MG63 (cell line): ENCODE measurements around the gene STX1A. TPM values are rescaled to one million over a fixed set of nuclear protein-coding genes. Genes with fewer than 3 reads are reported as not detected.
"Not testable (repeated sequence)": the region's sequence is repeated elsewhere in the genome, so short reads cannot be mapped to it uniquely, and the experiment has no call there.

Source experiments
- DNase-seq: peaks from one replicate; pipeline ENCODE4 v3.0.0-alpha.2; 2020
- H3K27me3 ChIP-seq: fragments of 250-450 bp; sonication (Bioruptor Pico); 2 replicates; pipeline ENCODE4 v1.5.1; 2020; ENCODE audit warnings: mild to moderate bottlenecking, moderate library complexity
- H3K36me3 ChIP-seq: fragments of 250-450 bp; sonication (Bioruptor Pico); 2 replicates; pipeline ENCODE4 v1.5.1; 2020; ENCODE audit warnings: mild to moderate bottlenecking, moderate library complexity
- H3K4me3 ChIP-seq: fragments of 250-450 bp; sonication (Bioruptor Pico); 2 replicates; pipeline ENCODE4 v1.5.1; 2020; ENCODE audit warnings: mild to moderate bottlenecking, moderate library complexity
- H3K9me3 ChIP-seq: fragments of 250-450 bp; sonication (Bioruptor Pico); 2 replicates; pipeline ENCODE4 v1.5.1; 2020; ENCODE audit warnings: mild to moderate bottlenecking, moderate library complexity
- total RNA-seq: library from RNA; depleted of rRNA; stranded (reverse); fragments of >200 nt; shearing (Covaris generic); gene quantifications from 2 replicates; pipeline ENCODE4 v1.2.3, GENCODE V29; 2014; ENCODE audit warnings: low replicate concordance

The STX1A gene
- total RNA-seq, 1 experiment from 2014 or later = 7.8 TPM

DNA sequence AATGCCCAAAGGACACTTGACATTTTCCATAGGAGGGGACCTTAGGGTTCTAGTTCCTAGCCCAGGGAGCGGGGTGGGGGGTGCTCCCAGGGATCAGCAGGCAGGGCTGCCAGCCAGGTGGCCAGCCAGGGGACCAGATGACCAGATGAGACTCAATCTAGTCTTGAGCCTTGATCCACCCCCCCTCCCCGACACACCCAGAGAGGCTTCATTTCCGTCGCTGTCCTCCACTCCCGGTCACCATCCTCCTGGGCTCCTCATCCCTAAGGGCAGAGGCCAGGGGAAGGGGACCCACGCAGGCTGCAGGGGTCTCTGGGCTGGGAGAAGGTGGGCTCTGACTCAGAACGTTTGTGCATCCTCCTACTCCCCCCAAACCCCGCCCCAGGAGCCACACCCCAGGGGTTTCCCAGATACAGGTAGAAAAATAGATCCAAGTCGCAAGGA, 1.0 kb downstream of the STX1A start:
- Histone ChIP-seq H3K4me3 (peak overlapping the region; percentile 65), H3K9me3 (no peaks in the 10 kb centered on the region), H3K36me3 (peaks cover under 1% of the 10 kb centered on the region; the same call in 1 of the 2 replicates), H3K27me3 (no peaks in the 10 kb centered on the region)
- DNase-seq = no peak

DNA sequence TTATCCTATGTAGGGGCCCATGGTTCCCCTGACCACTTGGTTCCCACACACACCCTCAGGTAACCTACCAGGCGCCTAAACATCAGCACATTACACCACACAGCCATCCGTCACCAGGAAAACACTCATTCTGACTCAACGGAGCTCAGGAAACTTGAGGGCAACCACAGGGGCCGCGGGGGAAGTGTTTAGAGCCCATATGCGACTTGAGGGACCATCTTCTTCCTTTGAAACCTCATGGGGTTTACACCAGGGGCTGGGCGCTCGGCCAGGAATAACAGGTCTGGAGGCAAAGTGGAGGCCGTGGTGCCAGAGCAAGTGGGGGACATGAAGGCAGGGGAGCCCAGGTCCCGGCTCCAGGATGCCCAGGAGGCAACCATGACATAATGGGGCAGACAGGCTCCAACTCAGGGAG, 1.5 kb downstream of the STX1A start:
- DNase-seq = peak; percentile 69
- peaks cover 3% of the 10 kb centered on the region; the same call in 1 of the 2 replicates for H3K36me3 ChIP-seq

DNA sequence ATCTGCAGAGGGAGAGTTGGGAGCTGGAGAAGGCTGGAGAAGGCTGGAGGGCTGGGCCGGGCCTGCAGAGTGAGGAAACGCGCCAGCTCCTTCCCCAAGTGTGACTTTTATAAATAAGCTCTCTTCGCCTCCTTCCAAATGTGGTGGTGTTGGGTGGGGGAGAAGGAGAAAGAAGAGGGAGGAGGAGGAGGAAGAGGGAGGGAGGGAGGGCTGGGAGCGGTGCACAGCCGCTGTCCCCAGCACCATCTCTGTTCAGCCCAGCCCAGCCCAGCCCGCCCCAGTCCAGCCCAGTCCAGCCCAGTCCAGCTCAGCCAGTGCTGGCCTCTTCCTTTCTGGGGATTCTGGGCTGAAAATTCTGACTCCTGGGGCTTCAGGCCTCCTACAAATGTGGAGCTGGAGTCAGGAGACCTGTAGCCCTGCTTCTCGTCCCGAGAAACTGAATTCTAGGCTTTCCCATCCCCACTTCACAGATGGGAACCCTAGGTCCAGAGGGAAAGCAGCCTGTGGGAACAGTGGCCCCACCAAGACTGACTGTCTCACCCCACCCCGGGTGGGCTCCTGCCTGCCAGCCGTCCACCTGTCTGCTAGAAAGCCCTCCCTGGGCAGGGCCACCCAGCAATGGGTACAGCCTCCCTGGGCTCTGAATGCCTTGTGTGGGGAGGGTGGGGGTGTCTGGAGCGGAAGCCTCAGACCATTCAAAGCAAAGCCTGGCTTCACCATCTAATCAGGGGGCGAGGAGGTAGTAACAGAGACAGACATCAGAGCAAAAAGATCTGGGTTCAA, 2.3 kb downstream of the STX1A start:
- no peak for DNase-seq
- Histone ChIP-seq H3K36me3 (peaks cover 3% of the 10 kb centered on the region; the same call in 1 of the 2 replicates), H3K27me3 (no peaks in the 10 kb centered on the region), H3K4me3 (no peak overlapping the region), H3K9me3 (no peaks in the 10 kb centered on the region)

More for the DNA sequence above, 1.5 kb downstream of the STX1A start:
- Histone ChIP-seq H3K27me3 (no peaks in the 10 kb centered on the region), H3K4me3 (peak overlapping the region; percentile 65), H3K9me3 (no peaks in the 10 kb centered on the region)

DNA sequence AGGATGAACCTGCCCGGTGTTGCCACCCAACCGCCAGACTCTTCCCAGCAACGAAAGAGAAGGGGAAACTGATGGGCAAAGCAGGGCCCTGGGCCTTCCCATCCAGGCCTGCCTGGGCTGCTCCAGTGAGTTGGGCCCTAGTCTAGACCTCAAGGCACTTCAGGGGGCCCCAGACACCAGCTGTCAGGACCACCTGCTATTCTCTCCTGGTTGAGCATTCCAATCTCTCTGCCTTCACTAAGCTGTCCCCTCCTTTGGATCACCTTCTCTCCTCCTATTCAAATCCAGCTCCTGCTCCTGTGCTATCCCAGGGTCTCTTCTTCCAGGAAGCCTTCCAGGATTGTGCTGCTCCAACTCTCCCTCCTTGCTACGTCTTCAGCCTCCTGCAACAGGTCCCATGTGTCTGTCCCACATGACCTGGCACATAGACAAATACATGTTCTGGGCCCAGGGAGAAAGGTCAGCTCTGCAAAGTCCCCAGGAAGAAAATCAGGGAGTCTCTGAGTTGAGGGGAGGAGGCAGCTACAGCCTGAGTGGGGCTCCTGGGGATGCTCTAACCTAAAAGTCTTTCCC, 3.1 kb downstream of the STX1A start:
- Histone ChIP-seq H3K27me3 (no peaks in the 10 kb centered on the region), H3K9me3 (no peaks in the 10 kb centered on the region), H3K4me3 (no peak overlapping the region), H3K36me3 (peaks cover 3% of the 10 kb centered on the region; the same call in 1 of the 2 replicates)
- no peak for DNase-seq

DNA sequence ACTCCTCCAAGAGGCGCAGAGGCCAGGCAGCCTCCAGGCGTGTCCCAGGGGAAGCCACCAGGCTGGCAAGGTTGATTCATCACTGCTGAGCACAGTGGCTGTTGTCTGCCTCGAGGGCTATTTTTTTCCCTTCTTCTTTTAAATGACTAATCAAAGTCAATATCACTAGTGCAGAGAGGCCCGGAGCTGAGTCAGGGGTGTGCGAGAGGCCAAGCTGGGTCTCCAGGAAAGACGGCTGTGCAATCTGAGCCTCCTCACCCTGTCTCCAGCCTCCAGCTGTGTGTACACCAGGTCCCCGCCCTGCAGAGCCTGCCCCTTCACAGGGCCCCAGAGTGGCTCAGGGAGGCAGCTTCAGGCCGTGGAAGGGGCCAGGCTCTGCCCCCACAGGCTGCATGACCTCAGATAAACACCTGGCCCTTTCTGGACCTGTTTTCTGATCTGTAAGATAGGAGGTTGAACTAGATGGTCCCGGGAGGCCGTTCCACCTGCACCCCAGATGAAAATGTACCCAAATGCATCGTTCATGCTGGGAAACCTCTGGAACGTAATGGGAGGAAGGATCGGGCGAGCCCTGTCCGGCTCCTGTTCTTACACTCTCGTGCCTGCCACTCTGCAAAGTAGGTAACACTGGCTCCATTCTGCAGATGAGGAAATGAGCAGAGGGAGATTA, 3.7 kb downstream of the STX1A start:
- Histone ChIP-seq H3K27me3 (no peaks in the 10 kb centered on the region), H3K9me3 (no peaks in the 10 kb centered on the region), H3K4me3 (no peak overlapping the region), H3K36me3 (peaks cover 3% of the 10 kb centered on the region; the same call in 1 of the 2 replicates)
- peak; percentile 92 for DNase-seq

DNA sequence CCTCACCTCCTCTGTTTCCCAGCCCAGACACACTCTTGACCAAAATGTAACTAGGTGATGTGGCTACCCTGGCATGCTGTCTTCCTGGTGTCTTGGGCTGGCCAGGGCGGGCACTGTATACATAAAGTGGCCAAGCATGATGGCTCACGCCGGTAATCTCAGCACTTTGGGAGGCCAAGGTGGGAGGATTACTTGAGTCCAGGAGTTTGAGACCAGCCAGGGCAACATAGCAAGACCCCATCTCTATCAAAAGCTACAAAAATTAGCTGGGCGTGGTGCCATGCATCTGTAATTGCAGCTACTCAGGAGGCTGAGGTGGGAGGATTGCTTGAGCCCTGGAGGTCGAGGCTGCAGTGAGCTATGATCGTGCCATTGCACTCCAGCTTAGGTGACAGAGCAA, 6.2 kb downstream of the STX1A start:
- H3K4me3 ChIP-seq, H3K9me3 ChIP-seq, H3K27me3 ChIP-seq, H3K36me3 ChIP-seq, DNase-seq: not testable (repeated sequence)

DNA sequence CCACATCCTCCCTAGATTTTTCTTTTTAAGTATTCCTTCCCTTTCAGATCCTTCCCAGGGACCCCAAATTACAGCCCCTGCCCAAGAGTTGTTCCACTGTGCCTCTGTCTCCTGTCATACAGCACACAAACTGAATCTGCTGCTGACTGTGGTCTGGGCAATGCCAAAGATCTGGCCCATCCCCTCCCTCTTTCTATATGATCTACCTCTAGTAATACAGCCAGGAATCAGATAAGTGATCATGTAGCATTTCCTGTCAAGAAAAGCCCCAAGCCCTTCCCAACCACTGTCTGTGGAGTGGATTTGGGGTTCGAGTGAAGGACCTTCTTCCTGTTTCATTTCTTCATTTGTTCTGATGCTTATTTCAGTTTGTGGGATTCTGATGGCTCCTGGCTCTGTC, 6.7 kb downstream of the STX1A start:
- DNase-seq = no peak
- H3K4me3 ChIP-seq = no peak overlapping the region
- H3K36me3 ChIP-seq = peaks cover 3% of the 10 kb centered on the region; the same call in 1 of the 2 replicates
- H3K9me3 ChIP-seq = no peaks in the 10 kb centered on the region
- no peaks in the 10 kb centered on the region for H3K27me3 ChIP-seq

DNA sequence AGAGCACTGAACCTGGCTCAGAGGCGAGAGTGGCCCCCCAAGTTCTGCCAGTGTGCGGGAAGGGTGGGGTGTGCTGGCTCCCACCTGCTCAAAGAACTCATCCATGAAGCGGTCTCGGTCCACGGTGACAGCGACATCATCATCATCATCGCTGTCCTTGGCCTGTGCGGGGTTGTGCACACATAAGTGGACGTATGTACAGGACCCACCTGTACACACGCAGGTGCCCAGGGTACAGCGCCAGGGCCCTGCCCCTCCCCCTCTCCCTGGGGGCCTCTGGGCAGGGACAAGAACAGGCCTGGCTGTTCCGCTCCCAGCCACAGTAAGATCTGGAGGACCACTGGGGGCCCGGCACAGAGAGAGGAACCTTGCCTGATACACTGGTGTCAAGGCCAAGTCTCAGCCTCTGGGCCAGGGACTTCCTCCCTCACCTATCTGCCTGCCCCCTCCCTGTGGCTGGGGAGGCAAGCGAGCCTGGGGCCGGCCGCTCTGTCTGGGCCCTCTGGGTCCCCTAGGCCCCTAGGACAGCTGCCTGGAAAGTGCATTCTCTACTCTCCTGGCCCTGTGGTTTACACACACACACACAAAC, 10.4 kb downstream of the STX1A start:
- H3K36me3 ChIP-seq = peaks cover 3% of the 10 kb centered on the region; the same call in 1 of the 2 replicates
- no peaks in the 10 kb centered on the region for H3K9me3 ChIP-seq
- no peak for DNase-seq
- H3K27me3 ChIP-seq = no peaks in the 10 kb centered on the region
- no peak overlapping the region for H3K4me3 ChIP-seq

DNA sequence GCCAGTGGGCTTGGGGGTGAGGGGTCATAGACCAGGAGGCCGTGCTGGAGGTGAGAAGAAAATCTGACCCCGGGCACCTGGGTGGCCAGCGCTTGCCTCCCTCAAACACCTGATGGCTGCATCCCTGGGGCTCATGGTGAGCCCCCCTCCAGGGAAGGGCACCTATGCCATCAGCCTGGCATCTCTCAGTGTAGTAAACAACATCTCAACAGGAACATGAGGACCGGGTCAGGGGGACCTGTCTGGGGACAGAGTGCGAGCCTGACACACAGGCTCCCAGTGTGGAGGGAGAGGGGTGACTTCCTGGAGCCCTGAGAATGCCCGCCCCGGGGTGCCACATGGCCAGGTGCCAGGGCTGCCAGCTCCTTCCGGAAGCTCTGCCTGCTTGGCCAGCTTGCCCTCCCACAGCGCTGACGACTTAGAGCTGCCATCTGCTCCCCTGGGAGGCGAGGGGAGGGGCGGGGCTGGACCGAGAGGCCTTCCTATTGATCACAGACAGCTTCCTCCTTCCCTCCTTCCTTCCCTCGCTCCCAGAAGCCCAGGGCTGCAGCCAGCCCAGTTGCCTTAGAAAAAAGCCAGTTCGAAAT, 12.3 kb downstream of the STX1A start:
- Histone ChIP-seq H3K27me3 (no peaks in the 10 kb centered on the region), H3K36me3 (no peaks in the 10 kb centered on the region), H3K9me3 (no peaks in the 10 kb centered on the region), H3K4me3 (no peak overlapping the region)
- DNase-seq = no peak

DNA sequence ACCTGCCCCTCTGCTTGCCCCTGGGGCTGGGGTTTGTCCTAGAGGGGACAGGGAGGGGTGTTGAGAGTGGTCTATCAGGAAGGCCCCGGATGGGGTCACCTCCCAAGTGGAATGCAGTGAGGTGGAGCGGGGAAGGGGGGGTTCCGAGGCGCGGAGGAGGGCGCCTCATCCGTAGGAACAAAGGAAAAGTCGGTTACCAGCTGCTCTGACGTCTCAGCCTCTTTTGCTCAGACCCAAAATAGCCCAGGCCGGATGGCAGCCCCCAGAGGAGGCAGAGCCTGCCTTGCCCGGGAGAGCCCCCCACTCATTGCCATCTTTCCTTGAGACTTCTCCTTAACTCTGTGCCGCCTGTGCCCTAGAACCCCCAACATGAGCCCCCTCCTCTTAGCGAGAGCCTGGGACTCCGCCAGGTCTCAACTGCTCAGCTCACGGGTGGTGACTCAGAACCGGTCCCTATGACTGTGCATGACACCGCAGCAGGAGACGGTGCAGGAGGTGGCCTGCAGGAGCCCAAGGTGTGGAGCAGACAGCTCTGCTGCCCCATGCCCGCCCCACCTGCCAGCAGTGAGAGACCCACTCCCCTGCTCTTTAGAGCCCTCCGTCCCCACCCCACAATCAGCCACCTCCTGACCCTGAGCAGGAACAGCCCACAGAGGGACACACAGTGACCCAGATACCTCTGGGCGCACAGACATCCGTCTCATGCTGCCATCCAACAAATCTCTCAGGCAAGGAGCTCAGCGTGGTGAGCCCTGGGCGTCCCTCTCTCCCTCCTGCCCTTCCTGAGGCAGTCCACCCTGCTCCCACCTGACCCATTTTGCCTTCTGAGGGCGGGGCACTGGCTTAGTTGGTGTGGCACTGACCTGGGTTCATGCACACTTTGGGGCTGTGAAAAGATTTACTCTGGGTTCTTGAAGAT, 13.1 kb downstream of the STX1A start:
- Histone ChIP-seq H3K27me3 (no peaks in the 10 kb centered on the region), H3K36me3 (no peaks in the 10 kb centered on the region), H3K9me3 (no peaks in the 10 kb centered on the region), H3K4me3 (no peak overlapping the region)
- no peak for DNase-seq

DNA sequence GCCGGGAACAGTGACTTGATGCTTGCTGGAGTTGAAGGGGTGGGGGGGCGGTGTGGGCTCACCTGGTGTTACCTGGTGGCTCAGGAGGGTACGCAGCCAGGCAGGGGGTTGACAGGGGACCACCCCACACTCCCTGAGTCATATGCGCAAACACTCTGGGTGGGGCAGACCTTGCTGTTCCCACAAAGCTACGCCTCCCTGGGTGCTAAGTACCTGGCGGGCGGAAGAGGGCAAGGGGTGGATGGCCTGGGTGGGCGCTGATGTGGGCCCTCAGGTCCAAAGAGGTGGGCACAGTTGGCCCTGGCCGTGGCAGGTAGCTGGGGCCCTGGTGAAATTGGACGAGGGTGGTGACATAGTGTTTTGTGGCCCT, 13.9 kb downstream of the STX1A start:
- Histone ChIP-seq H3K27me3 (no peaks in the 10 kb centered on the region), H3K9me3 (no peaks in the 10 kb centered on the region), H3K36me3 (no peaks in the 10 kb centered on the region), H3K4me3 (no peak overlapping the region)
- DNase-seq = no peak

DNA sequence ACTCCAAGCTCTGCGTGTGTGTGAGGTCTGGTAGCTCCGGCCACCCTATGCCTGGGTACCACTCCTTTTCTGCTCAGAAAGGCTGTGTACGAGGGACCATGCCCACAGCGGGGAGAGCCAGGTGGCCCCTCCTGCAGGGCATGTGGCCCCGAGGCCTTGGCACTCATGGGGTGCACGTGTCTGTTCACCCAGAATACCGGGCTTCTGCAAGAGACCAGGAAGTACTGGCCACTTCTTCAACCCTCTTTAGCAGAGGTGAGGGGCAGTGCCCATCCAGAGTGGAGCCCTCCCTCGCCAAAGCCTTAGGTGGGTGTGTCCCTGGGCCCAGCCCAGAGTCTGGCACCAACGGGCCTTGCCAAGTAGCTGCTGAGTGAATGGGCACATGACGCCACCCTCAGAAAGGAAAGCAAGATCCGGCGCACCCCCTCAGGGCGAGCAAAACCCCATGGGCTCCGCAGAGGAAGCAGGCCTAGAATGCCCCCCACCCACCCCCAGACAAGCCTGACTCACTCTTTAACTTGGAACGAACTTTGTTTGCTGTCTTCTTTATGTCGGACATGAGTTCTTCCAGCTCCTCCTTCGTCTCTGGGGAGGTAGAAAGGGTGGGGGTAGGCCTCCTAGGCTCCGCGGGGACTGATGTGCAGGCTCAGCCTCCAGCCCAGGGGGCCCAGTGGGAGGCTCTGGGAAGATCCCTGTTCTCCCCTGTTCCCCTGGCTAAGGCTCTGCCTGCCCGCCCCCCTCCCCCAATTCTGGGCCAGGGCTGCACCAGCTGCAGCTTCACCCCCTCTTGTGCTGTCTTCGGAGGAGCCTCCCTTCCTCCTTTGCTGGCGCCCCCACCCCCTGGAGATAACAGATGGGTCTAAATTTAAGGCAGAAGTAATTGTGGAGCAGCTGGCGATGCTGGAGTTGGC, 14.6 kb downstream of the STX1A start:
- Histone ChIP-seq H3K27me3 (no peaks in the 10 kb centered on the region), H3K4me3 (no peak overlapping the region), H3K36me3 (no peaks in the 10 kb centered on the region), H3K9me3 (no peaks in the 10 kb centered on the region)
- no peak for DNase-seq

DNA sequence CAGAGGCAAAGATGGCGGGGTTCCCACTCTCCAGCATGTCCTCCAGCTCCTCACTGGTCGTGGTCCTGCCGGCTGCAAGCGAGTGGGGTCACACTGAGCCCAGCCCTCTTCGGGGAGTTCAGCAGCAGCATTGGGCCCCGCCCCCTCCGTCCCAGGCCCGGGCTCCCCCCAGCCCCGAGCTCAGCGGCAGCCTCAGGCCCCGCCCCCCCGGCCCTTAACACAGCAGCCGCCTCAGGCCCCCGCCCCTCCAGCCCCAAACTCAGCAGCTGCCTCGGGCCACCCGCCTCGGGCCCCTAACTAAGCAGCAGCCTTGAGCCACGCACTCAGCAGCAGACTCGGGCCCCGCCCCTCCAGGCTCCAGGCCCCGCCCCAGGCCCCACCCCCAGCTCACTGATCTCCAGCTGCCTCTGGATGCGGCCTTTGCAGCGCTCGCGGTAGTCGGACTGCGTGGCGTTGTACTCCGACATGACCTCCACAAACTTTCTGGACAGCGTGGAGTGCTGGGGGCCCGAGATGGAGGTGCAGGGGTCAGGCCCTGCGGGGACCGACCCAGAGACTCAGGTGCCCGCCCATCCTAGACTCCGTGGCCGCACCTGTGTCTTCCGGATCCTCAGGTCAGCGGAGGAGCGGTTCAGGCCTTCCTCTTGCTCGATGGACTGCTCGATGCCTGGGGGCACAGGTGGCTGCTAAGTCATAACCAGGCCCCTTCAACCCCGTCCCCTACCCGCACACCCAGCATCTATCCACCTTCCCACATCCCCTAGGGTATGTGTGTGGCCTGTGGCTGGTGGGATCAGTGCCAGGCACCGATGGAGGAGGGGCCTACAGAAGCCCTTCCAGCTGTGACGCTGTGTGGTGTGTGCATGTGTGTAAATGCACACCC, 15.5 kb downstream of the STX1A start:
- DNase-seq = no peak
- H3K36me3 ChIP-seq = no peaks in the 10 kb centered on the region
- H3K9me3 ChIP-seq = no peaks in the 10 kb centered on the region
- H3K4me3 ChIP-seq = no peak overlapping the region
- H3K27me3 ChIP-seq = no peaks in the 10 kb centered on the region

DNA sequence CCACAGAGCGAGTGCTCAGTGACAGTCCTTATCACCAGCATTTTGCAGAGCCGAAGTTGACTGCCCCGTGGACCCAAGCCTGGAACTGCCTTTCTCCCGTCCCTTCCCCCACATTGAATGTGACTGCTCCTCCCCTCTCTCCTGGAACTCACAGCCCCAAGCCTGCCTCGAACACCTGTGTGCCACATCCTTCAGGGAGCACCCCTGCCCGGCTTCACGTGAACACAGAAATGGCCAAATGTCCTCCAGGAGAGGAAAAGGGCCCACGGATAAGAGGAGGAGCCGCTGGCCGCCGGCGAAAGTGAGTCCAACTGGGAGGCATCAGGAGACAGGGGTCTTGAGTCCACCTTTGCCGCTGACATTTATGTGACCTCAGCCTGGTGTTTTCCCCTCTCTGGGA, 16.2 kb downstream of the STX1A start:
- no peaks in the 10 kb centered on the region for H3K27me3 ChIP-seq
- no peaks in the 10 kb centered on the region for H3K9me3 ChIP-seq
- H3K4me3 ChIP-seq = no peak overlapping the region
- H3K36me3 ChIP-seq = no peaks in the 10 kb centered on the region
- no peak for DNase-seq
